Measurements from ENCODE around the gene SLC27A3.

Gene SLC27A3

DNA sequence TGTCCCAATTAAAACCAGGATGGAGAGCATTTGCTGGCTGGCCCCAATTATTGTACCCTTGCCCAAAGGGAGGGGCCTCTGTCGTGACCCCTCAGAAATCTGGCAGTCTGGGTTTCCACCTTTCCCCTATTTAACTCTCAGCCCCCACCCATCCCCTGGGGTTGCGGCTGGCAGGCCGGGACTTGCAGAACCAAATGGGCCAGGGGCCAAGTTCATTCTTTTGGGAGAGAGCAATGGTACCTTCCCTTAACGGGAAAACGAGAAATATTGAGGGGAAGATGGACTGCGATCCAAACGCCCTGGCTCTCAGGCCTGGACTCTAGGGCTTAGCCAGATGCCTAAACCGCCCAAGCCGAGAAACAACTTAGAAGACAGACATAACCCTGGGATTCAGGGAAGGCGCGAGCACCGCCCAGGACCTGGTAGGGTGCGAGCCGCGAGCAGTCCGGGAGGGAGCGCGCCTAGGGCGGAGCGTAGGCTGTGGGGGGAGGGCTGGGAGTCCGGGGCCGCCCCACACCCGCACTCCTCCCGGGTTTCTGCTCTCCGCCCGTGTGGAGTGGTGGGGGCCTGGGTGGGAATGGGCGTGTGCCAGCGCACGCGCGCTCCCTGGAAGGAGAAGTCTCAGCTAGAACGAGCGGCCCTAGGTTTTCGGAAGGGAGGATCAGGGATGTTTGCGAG, at the start of gene SLC27A3:
SLC27A3 (plus strand) TSS at position 628 of the 678 bp plus-strand sequence. CDS start 91 bp downstream, outside the sequence.
- DNase-seq (ENCODE audit: low read depth) = peak; percentile 75
- peak within 1 kb of the TSS; percentile 66 for H3K4me3 ChIP-seq (replicated peaks; ENCODE audit: low read depth, low read length)
- TF ChIP-seq, protein P1, sequence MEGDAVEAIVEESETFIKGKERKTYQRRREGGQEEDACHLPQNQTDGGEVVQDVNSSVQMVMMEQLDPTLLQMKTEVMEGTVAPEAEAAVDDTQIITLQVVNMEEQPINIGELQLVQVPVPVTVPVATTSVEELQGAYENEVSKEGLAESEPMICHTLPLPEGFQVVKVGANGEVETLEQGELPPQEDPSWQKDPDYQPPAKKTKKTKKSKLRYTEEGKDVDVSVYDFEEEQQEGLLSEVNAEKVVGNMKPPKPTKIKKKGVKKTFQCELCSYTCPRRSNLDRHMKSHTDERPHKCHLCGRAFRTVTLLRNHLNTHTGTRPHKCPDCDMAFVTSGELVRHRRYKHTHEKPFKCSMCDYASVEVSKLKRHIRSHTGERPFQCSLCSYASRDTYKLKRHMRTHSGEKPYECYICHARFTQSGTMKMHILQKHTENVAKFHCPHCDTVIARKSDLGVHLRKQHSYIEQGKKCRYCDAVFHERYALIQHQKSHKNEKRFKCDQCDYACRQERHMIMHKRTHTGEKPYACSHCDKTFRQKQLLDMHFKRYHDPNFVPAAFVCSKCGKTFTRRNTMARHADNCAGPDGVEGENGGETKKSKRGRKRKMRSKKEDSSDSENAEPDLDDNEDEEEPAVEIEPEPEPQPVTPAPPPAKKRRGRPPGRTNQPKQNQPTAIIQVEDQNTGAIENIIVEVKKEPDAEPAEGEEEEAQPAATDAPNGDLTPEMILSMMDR (IDR thresholded peaks at IDR 0.05; ENCODE audit: low read length, missing control alignments) = no peak

DNA sequence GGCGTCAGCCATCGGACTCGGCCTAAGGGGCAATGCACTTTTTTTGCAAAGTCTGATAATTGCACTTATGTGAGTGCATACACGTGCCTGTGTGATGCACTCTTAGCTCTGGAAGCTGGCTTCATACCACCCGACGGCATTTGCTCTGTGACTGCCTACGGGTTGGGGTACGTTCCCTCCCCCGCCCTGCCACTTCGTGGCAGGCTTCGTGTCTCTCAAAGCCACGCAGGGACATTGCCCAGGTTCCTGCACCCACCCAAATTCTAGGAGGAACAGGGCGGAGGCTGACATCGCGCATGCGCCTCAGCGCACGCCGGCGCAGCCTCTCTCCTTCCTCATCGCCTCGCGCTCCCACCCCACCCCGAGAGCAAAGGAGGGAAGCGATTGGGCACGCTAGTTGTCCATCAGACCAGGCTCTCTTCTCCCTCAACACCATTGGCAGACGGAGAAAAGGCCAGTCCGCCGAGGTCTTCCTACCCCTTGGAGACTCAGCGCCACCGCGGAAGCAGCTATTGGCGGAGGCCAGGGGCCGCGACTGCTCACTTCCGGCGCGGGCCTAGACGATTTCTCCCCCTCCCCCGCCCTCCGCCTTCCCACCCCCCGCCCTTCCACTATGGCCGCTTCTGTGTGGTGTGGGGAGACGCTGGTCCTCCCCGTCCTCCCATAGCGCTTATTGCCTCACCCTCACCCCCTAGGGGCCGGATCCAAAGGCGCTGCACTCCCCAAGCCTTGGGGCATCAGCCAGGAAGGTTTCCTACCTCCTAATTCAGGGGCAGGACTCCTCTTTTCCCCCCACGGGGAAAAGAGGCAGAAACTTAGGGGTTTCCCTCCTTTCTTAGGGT, 47.5 kb upstream of the SLC27A3 start, which contains the start of gene INTS3:
INTS3 (plus strand) TSS at position 588 of the 842 bp plus-strand sequence. CDS start 585 bp downstream, outside the sequence.
- TF ChIP-seq, protein P1 (IDR thresholded peaks at IDR 0.05; ENCODE audit: low read length, missing control alignments) = no peak
- peak within 1 kb of the TSS; percentile 65 for H3K4me3 ChIP-seq (replicated peaks; ENCODE audit: low read depth, low read length)
- DNase-seq (ENCODE audit: low read depth) = peak; percentile 100

- peak overlapping the region; percentile 65 for H3K4me3 ChIP-seq (replicated peaks; ENCODE audit: low read depth, low read length)
- peak; percentile 72 for DNase-seq (ENCODE audit: low read depth)
- TF ChIP-seq, protein P1 (IDR thresholded peaks at IDR 0.05; ENCODE audit: low read length, missing control alignments) = no peak
These were observed 46.7 kb upstream of the SLC27A3 start for GRCh38 chr1:153728305-153729066.

DNA sequence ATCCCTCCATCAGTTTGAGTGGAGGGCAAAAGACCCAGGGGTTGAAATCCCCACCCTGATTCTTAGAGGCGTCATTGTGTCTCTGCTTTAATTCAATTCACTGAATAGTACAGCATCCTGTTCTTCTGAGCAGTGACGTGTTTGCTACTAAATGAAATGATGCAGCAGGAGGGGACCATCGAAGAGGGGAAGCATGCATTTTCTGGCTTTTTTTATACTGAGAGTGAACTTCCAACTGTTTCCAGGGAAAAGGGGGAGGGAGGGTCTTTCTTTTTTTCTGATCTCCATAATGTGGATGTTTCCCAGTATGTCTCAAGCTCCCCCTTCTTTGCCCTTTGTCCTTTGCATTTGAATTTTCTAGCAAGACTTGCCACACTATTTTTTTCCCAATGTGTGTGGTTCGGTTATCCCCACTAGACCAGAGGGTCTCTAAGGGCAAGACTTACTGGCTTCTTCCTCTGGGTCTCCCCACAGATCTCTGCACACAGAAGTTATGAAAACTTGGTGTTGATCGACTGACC, 44.7 kb upstream of the SLC27A3 start:
- H3K4me3 ChIP-seq (replicated peaks; ENCODE audit: low read depth, low read length) = no peak overlapping the region
- DNase-seq (ENCODE audit: low read depth) = no peak
- TF ChIP-seq, protein P1 (IDR thresholded peaks at IDR 0.05; ENCODE audit: low read length, missing control alignments) = no peak

DNA sequence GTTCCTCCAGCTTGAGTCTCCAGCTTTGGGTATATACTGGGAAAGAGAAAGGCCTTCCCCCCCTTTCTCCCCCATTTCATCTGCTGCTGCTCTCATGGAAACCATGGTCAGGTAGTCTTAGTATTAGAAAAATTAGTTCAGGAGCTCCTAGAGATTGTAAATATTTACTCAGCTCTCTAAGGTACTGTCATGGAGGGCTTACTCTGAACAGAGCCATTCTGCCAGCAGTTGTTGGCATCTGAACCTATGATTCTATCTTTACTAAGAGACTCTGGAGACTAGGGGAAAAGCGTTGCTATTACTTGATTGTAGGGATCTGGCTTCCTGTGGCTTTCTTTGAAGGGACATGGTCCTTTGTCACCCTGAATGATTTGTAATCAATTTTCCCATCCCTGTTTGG, 41.2 kb upstream of the SLC27A3 start:
- DNase-seq (ENCODE audit: low read depth) = no peak
- no peak overlapping the region for H3K4me3 ChIP-seq (replicated peaks; ENCODE audit: low read depth, low read length)
- TF ChIP-seq, protein P1 (IDR thresholded peaks at IDR 0.05; ENCODE audit: low read length, missing control alignments) = no peak

GRCh38 chr1:153734396-153735089, 40.7 kb upstream of the SLC27A3 start:
- H3K4me3 ChIP-seq (replicated peaks; ENCODE audit: low read depth, low read length) = no peak overlapping the region
- TF ChIP-seq, protein P1 (IDR thresholded peaks at IDR 0.05; ENCODE audit: low read length, missing control alignments) = no peak
- DNase-seq (ENCODE audit: low read depth) = no peak
